ENCODE results near the gene FCF1. TPM values are rescaled to one million over a fixed set of nuclear protein-coding genes. Genes with fewer than 3 reads are reported as not detected.

Gene FCF1
- total and polyA plus RNA-seq, 7 donors = 18.6 to 35.7 (median 25.7) TPM

GRCh38 chr14:74703043-74703442, 9.9 kb upstream of the FCF1 start:
- H3K9me3 ChIP-seq = peaks cover 0 to 2% (median 0%) of the 10 kb centered on the region in 4 donors
- H3K36me3 ChIP-seq = no peaks in the 10 kb centered on the region
- no peak overlapping the region for H3K27ac ChIP-seq
- no peak for DNase-seq
- peaks cover 0 to 15% (median 9%) of the 10 kb centered on the region in 4 donors for H3K4me1 ChIP-seq
- H3K4me3 ChIP-seq = no peak overlapping the region
- no peaks in the 10 kb centered on the region for H3K27me3 ChIP-seq
- intact Hi-C loops (cut with DNase I) = no loop called here
- 90 to 98% methylated on average over 3 of the region's 3 CpGs for WGBS, 2 donors
- no peak for TF ChIP-seq CTCF (IDR thresholded peaks at IDR 0.05)

- intact Hi-C loops (cut with DNase I) = no loop called here
- Histone ChIP-seq H3K27me3 (no peaks in the 10 kb centered on the region), H3K27ac (no peak overlapping the region), H3K4me3 (no peak overlapping the region), H3K9me3 (peaks cover 0 to 2% (median 0%) of the 10 kb centered on the region in 4 donors), H3K4me1 (peaks cover 0 to 20% (median 13%) of the 10 kb centered on the region in 4 donors), H3K36me3 (no peaks in the 10 kb centered on the region)
- DNase-seq = no peak
- 58 to 75% methylated on average over 2 of the region's 2 CpGs for WGBS, 2 donors
- TF ChIP-seq POLR2A (IDR thresholded peaks at IDR 0.05) (no peak), EP300 (IDR thresholded peaks at IDR 0.05) (no peak), CTCF (IDR thresholded peaks at IDR 0.05) (no peak), POLR2AphosphoS5 (IDR thresholded peaks at IDR 0.05) (no peak)
These were observed 8.3 kb upstream of the FCF1 start for GRCh38 chr14:74704656-74705055.

- no peaks in the 10 kb centered on the region for H3K27me3 ChIP-seq
- H3K9me3 ChIP-seq = peaks cover 0 to 2% (median 0%) of the 10 kb centered on the region in 4 donors
- TF ChIP-seq EP300 (IDR thresholded peaks at IDR 0.05) (no peak), CTCF (IDR thresholded peaks at IDR 0.05) (no peak), POLR2A (IDR thresholded peaks at IDR 0.05) (no peak), POLR2AphosphoS5 (IDR thresholded peaks at IDR 0.05) (no peak)
- WGBS, 2 donors = 74 to 75% methylated on average over 5 of the region's 5 CpGs
- no peak for DNase-seq
- H3K4me3 ChIP-seq = no peak overlapping the region
- H3K4me1 ChIP-seq = peaks cover 0 to 23% (median 22%) of the 10 kb centered on the region in 4 donors
- H3K36me3 ChIP-seq = no peaks in the 10 kb centered on the region
- intact Hi-C loops (cut with DNase I) = no loop called here
- H3K27ac ChIP-seq = no peak overlapping the region
These were observed 7.1 kb upstream of the FCF1 start for GRCh38 chr14:74705613-74706500.

GRCh38 chr14:74710480-74710879, 2.5 kb upstream of the FCF1 start:
- 92 to 93% methylated on average over 1 of the region's 1 CpG for WGBS, 2 donors
- H3K9me3 ChIP-seq = no peaks in the 10 kb centered on the region
- intact Hi-C loops (cut with DNase I) = loop anchor here (5.0 kb wide), 1 partner anchor 52 kb away; the partner anchor contains the start of gene YLPM1
- H3K4me3 ChIP-seq = no peak overlapping the region
- DNase-seq = no peak
- peaks cover 0 to 55% (median 40%) of the 10 kb centered on the region in 4 donors for H3K4me1 ChIP-seq
- H3K36me3 ChIP-seq = peaks cover 0 to 6% (median 0%) of the 10 kb centered on the region in 4 donors
- H3K27ac ChIP-seq = no peak overlapping the region
- H3K27me3 ChIP-seq = no peaks in the 10 kb centered on the region
- TF ChIP-seq CTCF (IDR thresholded peaks at IDR 0.05) (no peak), POLR2AphosphoS5 (IDR thresholded peaks at IDR 0.05) (no peak), EP300 (IDR thresholded peaks at IDR 0.05) (no peak), POLR2A (IDR thresholded peaks at IDR 0.05) (no peak)
